SK-N-SH (cell line): ENCODE results near the gene ARHGEF37. TPM values are rescaled to one million over a fixed set of nuclear protein-coding genes. Genes with fewer than 3 reads are reported as not detected.
A peak's percentile ranks its signal among the peaks of the same experiment; 100 is the strongest.

ENCODE experiments used
- CTCF ChIA-PET: fragments of 300-600, 350-600 bp; formaldehyde crosslinking; extraction: SDS; loops from one replicate; lab custom pipeline; 2021; lab: Yijun Ruan, JAX
- POLR2A ChIA-PET: fragments of 350-600 bp; sonication (Branson Sonifier 250); formaldehyde crosslinking; extraction: SDS; loops from one replicate; lab custom pipeline; 2020; ENCODE audit warnings: antibody characterized with exemption, inconsistent platforms; lab: Yijun Ruan, JAX
- DNase-seq: peaks from one replicate; pipeline ENCODE4 v3.0.0; 2012
- H2AFZ ChIP-seq: fragments of 200-600 bp; sonication (generic); 2 replicates; pipeline ENCODE4 v1.8.1; 2016; ENCODE audit warnings: antibody characterized with exemption, mild to moderate bottlenecking, low read depth
- H3F3A ChIP-seq: fragments of 200-600 bp; sonication (generic); replicated peaks from 2 replicates; pipeline ENCODE3; 2016; ENCODE audit warnings: antibody characterized with exemption, mild to moderate bottlenecking; ENCODE audit not compliant: insufficient read depth
- H3K27ac ChIP-seq, 2 experiments: fragments of 200-500 bp in 1 of 2; fragments of 200-600 bp in 1 of 2; sonication (Bioruptor generic) in 1 of 2; sonication (generic), shearing (Covaris generic) in 1 of 2; 2 replicates each; pipeline versions ENCODE4 v1.5.1 to v1.6.1; 2014 to 2016; ENCODE audit warnings: low read depth in 2 of 2, inconsistent platforms in 1 of 2, low read length in 1 of 2, mild to moderate bottlenecking in 1 of 2, mixed read lengths in 1 of 2
- H3K27me3 ChIP-seq: fragments of 200-600 bp; sonication (generic), shearing (Covaris generic); 2 replicates; pipeline ENCODE4 v1.6.1; 2016; ENCODE audit warnings: mixed run types; ENCODE audit not compliant: insufficient read depth
- H3K36me3 ChIP-seq, 2 experiments: fragments of 200-500 bp in 1 of 2; fragments of 200-600 bp in 1 of 2; sonication (Bioruptor generic) in 1 of 2; sonication (generic) in 1 of 2; replicated peaks in 1 of 2; 2 replicates each; pipeline versions ENCODE3 to v1.5.1; 2014 to 2016; ENCODE audit warnings: low read length in 1 of 2, mild to moderate bottlenecking in 1 of 2; ENCODE audit not compliant: insufficient read depth in 2 of 2, control insufficient read depth in 1 of 2
- H3K4me1 ChIP-seq, 2 experiments: fragments of 200-500 bp in 1 of 2; fragments of 200-600 bp in 1 of 2; sonication (Bioruptor generic) in 1 of 2; sonication (generic), shearing (Covaris generic) in 1 of 2; 2 replicates each; pipeline versions ENCODE4 v1.5.1 to v1.6.1; 2014 to 2016; ENCODE audit warnings: low read depth in 1 of 2, low read length in 1 of 2, mixed run types in 1 of 2; ENCODE audit not compliant: insufficient read depth in 2 of 2, control insufficient read depth in 1 of 2
- H3K4me2 ChIP-seq: fragments of 200-600 bp; sonication (generic), shearing (Covaris generic); 2 replicates; pipeline ENCODE4 v1.6.1; 2017; ENCODE audit warnings: mixed run types
- H3K4me3 ChIP-seq, 2 experiments: fragments of 200-500 bp in 1 of 2; fragments of 200-600 bp in 1 of 2; sonication (Bioruptor generic) in 1 of 2; sonication (generic), shearing (Covaris generic) in 1 of 2; 2 replicates each; pipeline versions ENCODE4 v1.5.1 to v1.8.1; 2014 to 2016; ENCODE audit warnings: low read depth in 2 of 2, inconsistent platforms in 1 of 2, low read length in 1 of 2, mild to moderate bottlenecking in 1 of 2, mixed read lengths in 1 of 2, moderate library complexity in 1 of 2
- H3K79me2 ChIP-seq: fragments of 200-600 bp; sonication (generic); 2 replicates; pipeline ENCODE4 v1.8.1; 2017; ENCODE audit warnings: mild to moderate bottlenecking; ENCODE audit not compliant: insufficient read depth
- H3K9ac ChIP-seq: fragments of 200-600 bp; sonication (generic); 2 replicates; pipeline ENCODE4 v1.6.1; 2017; ENCODE audit warnings: mixed run types
- H3K9me2 ChIP-seq: fragments of 200-600 bp; sonication (generic); 2 replicates; pipeline ENCODE4 v1.6.1; 2017; ENCODE audit warnings: mixed run types
- H3K9me3 ChIP-seq: fragments of 200-600 bp; sonication (generic); 2 replicates; pipeline ENCODE4 v1.6.1; 2017; ENCODE audit warnings: mixed run types, mild to moderate bottlenecking, moderate library complexity
- H4K20me1 ChIP-seq: fragments of 200-600 bp; sonication (generic); 2 replicates; pipeline ENCODE4 v1.6.1; 2017; ENCODE audit warnings: mild to moderate bottlenecking, mixed run types; ENCODE audit not compliant: insufficient read depth
- CTCF ChIP-seq: fragments of 200-600 bp; sonication (generic); IDR thresholded peaks from 2 replicates; pipeline ENCODE4 v1.6.1; 2017; ENCODE audit warnings: antibody characterized with exemption, mild to moderate bottlenecking, moderate library complexity
- EP300 ChIP-seq, 2 experiments: IDR thresholded peaks; 2 replicates each; pipeline versions ENCODE4 v1.4.0 to v1.6.1; 2012; ENCODE audit warnings: borderline replicate concordance in 1 of 2, low read depth in 1 of 2, low read length in 1 of 2
- EZH2phosphoT487 ChIP-seq: fragments of 200-600 bp; sonication (generic); IDR thresholded peaks from 2 replicates; pipeline ENCODE4 v1.6.1; 2017; ENCODE audit warnings: low read depth, mixed run types, mild to moderate bottlenecking, antibody characterized with exemption, moderate library complexity, borderline replicate concordance
- FOSL2 ChIP-seq: IDR thresholded peaks from 2 replicates; pipeline ENCODE4 v1.4.0; 2012; ENCODE audit warnings: low read depth, mild to moderate bottlenecking, moderate library complexity, borderline replicate concordance
- FOXJ3 ChIP-seq: sonication (generic); formaldehyde crosslinking; IDR thresholded peaks from 2 replicates; pipeline ENCODE4 v1.5.1; 2020; ENCODE audit warnings: mild to moderate bottlenecking, missing genetic modification reagents
- GABPA ChIP-seq: IDR thresholded peaks from 2 replicates; pipeline ENCODE4 v1.4.0; 2012; ENCODE audit warnings: low read depth, mild to moderate bottlenecking
- MAX ChIP-seq: IDR thresholded peaks from 2 replicates; pipeline ENCODE4 v1.4.0; 2012; ENCODE audit warnings: low read depth
- MXI1 ChIP-seq: IDR thresholded peaks from 2 replicates; pipeline ENCODE4 v1.6.1; 2012; ENCODE audit warnings: mild to moderate bottlenecking, low read depth, low read length, improper control_type of control experiment
- NFIC ChIP-seq: IDR thresholded peaks from 2 replicates; pipeline ENCODE4 v1.4.0; 2012; ENCODE audit warnings: borderline replicate concordance
- NRF1 ChIP-seq: IDR thresholded peaks from 2 replicates; pipeline ENCODE4 v1.6.1; 2012; ENCODE audit warnings: low read depth, mild to moderate bottlenecking, low read length
- PBX3 ChIP-seq: IDR thresholded peaks from 2 replicates; pipeline ENCODE4; 2012
- POLR2AphosphoS5 ChIP-seq: IDR thresholded peaks from 2 replicates; pipeline ENCODE4 v1.6.1; 2012; ENCODE audit warnings: low read depth, low read length
- RAD21 ChIP-seq: IDR thresholded peaks from 2 replicates; pipeline ENCODE4 v1.6.1; 2012; ENCODE audit warnings: mild to moderate bottlenecking, low read length
- RCOR1 ChIP-seq: fragments of 150-350 bp; IDR thresholded peaks from 2 replicates; pipeline ENCODE4 v1.6.1; 2017; ENCODE audit warnings: antibody characterized with exemption, low read length
- REST ChIP-seq: IDR thresholded peaks from 2 replicates; pipeline ENCODE4 v1.6.1; 2012; ENCODE audit warnings: mild to moderate bottlenecking, low read depth, low read length, moderate library complexity
- RFX5 ChIP-seq: IDR thresholded peaks from 2 replicates; pipeline ENCODE4 v1.6.1; 2012; ENCODE audit warnings: mild to moderate bottlenecking, improper control_type of control experiment, low read length
- RXRA ChIP-seq: IDR thresholded peaks from 2 replicates; pipeline ENCODE4 v1.4.0; 2012; ENCODE audit warnings: low read depth, mild to moderate bottlenecking, borderline replicate concordance
- SIN3A ChIP-seq: IDR thresholded peaks from 2 replicates; pipeline ENCODE4 v1.6.1; 2012; ENCODE audit warnings: low read depth, mild to moderate bottlenecking, low read length, moderate library complexity, borderline replicate concordance
- SMC3 ChIP-seq: IDR thresholded peaks from 2 replicates; pipeline ENCODE4 v1.6.1; 2012; ENCODE audit warnings: low read depth, low read length, improper control_type of control experiment
- TAF1 ChIP-seq: IDR thresholded peaks from 2 replicates; pipeline ENCODE4 v1.6.1; 2012; ENCODE audit warnings: low read depth, mild to moderate bottlenecking, low read length, moderate library complexity, borderline replicate concordance
- TCF12 ChIP-seq: IDR thresholded peaks from 2 replicates; pipeline ENCODE4 v1.4.0; 2012
- TEAD4 ChIP-seq: IDR thresholded peaks from 2 replicates; pipeline ENCODE4 v1.4.0; 2012; ENCODE audit warnings: mild to moderate bottlenecking, borderline replicate concordance; ENCODE audit not compliant: insufficient read depth
- USF2 ChIP-seq: fragments of 150-350 bp; IDR thresholded peaks from 2 replicates; pipeline ENCODE4 v1.6.1; 2017; ENCODE audit warnings: antibody characterized with exemption, low read length, low read depth, borderline replicate concordance
- WGBS: methylation state at CpG from one replicate; pipeline ENCODE4 v1.1.6; 2017; ENCODE audit warnings: low lambda C conversion rate; 5-methylcytosine and 5-hydroxymethylcytosine counted together
- polyA plus RNA-seq, 3 experiments: library from polyadenylated mRNA; depleted of rRNA; stranded (reverse); fragments of >200 nt; gene quantifications; 2 replicates each; pipeline ENCODE4 v1.2.3, GENCODE V29; 2012

ARHGEF37 gene
- polyA plus RNA-seq, 1 of the 3 experiments (the other 2 are of a cell fraction), result 0.94 TPM

GRCh38 chr5:149551227-149552037 lies 29.9 kb upstream of the ARHGEF37 start, which contains the start of gene CSNK1A1:
CSNK1A1 (minus strand) TSS chr5:149551439; CDS start chr5:149550964, 475 bp downstream.
- peaks cover 58% of the 10 kb centered on the region for H3K79me2 ChIP-seq
- no peak for TF ChIP-seq FOSL2
- TF ChIP-seq SIN3A, result peak; percentile 60; the same call in 1 of the 2 replicates
- TF ChIP-seq FOXJ3 (CRISPR knock-in tag), result no peak
- peak; percentile 2; the same call in 1 of the 2 replicates for TF ChIP-seq TCF12
- TF ChIP-seq REST, result peak; percentile 46; the same call in 1 of the 2 replicates
- peak; percentile 66 for TF ChIP-seq RAD21
- 0 out of 2 replicates have a peak, but pooled peaks have one; percentile 57 for TF ChIP-seq TEAD4
- 0 out of 2 replicates have a peak, but pooled peaks have one; percentile 22 for TF ChIP-seq PBX3
- no peak for TF ChIP-seq EZH2phosphoT487
- TF ChIP-seq TAF1, result peak; percentile 90
- TF ChIP-seq NRF1, result peak; percentile 97
- TF ChIP-seq SMC3, result peak; percentile 34
- peak; percentile 75 for TF ChIP-seq MXI1
- peak; percentile 90 for TF ChIP-seq POLR2AphosphoS5
- peak; percentile 52; the same call in 1 of the 2 replicates for TF ChIP-seq RFX5
- 0 out of 4 replicates have a peak, but pooled peaks have one; percentile 6 to 19 for TF ChIP-seq EP300 (IDR thresholded peaks at IDR 0.05; ENCODE audit: borderline replicate concordance in 1 of 2, low read depth in 1 of 2, low read length in 1 of 2)
- TF ChIP-seq RXRA, result no peak
- TF ChIP-seq USF2, result no peak
- TF ChIP-seq CTCF, result peak; percentile 78
- TF ChIP-seq GABPA, result peak; percentile 75
- TF ChIP-seq NFIC, result no peak
- peak; percentile 21; the same call in 1 of the 2 replicates for TF ChIP-seq RCOR1
- peak; percentile 62; the same call in 1 of the 2 replicates for TF ChIP-seq MAX

More at GRCh38 chr5:149551227-149552037, 29.9 kb upstream of the ARHGEF37 start, which contains the start of gene CSNK1A1:
- H3K4me2 ChIP-seq, result peak within 1 kb of the TSS; percentile 96
- no peaks in the 10 kb centered on the region for H3K9me2 ChIP-seq
- ChIA-PET POLR2A (interaction anchor here (0.7 to 1.8 kb wide), 17 partner anchors 8 to 231 kb away, joined by 3 to 7 read pairs (median 3); partner anchors contain the start of genes ARHGEF37, GRPEL2 and PCYOX1L), CTCF (interaction anchor here (0.5 to 7.0 kb wide), 37 partner anchors 10 to 277 kb away, joined by 3 to 79 read pairs (median 4); partner anchors contain the start of genes ARHGEF37 and PCYOX1L)
- peak within 1 kb of the TSS; percentile 41 for H2AFZ ChIP-seq
- peak within 1 kb of the TSS; percentile 92 to 96 for H3K27ac ChIP-seq
- under 1% methylated on average over 16 of the region's 67 CpGs for WGBS
- no peaks in the 10 kb centered on the region for H3K9me3 ChIP-seq
- H3K27me3 ChIP-seq, result no peaks in the 10 kb centered on the region
- H3K9ac ChIP-seq, result peak within 1 kb of the TSS; percentile 100
- peaks cover 18 to 36% of the 10 kb centered on the region in 2 experiments for H3K36me3 ChIP-seq
- DNase-seq, result peak; percentile 99
- H3K4me1 ChIP-seq, result peaks cover 6 to 15% of the 10 kb centered on the region in 2 experiments; a peak in 3 of 4 replicates
- H3F3A ChIP-seq, result peaks cover 12% of the 10 kb centered on the region
- H3K4me3 ChIP-seq, result peak within 1 kb of the TSS; percentile 88 to 95
- H4K20me1 ChIP-seq, result peaks cover 13% of the 10 kb centered on the region
